H1 (cell line): ENCODE measurements around the gene KPNA4. TPM values are rescaled to one million over a fixed set of nuclear protein-coding genes. Genes with fewer than 3 reads are reported as not detected.
A peak's percentile ranks its signal among the peaks of the same experiment; 100 is the strongest.

ENCODE experiments used
- CTCF ChIA-PET: fragments of 300-600 bp; sonication (Branson Sonifier 250); formaldehyde crosslinking; loops from one replicate; lab custom pipeline; 2021; ENCODE audit not compliant: partially characterized antibody; lab: Charles Lee
- POLR2A ChIA-PET: fragments of 300-600 bp; sonication (Branson Sonifier 250); formaldehyde crosslinking; loops from one replicate; lab custom pipeline; 2021; ENCODE audit warnings: inconsistent platforms; ENCODE audit not compliant: partially characterized antibody; lab: Charles Lee
- DNase-seq, 2 experiments: peaks; one replicate each; pipeline versions ENCODE4 v3.0.0 to v3.0.0-alpha.2; 2010 to 2022; ENCODE audit warnings: low spot score in 2 of 2, low read depth in 1 of 2, mixed read lengths in 1 of 2
- FAIRE-seq: peaks from 2 replicates; lab custom pipeline; 2011; peaks lifted over from hg19 to GRCh38; lab: Jason Lieb, UNC
- H2AFZ ChIP-seq: 2 replicates; pipeline ENCODE4 v1.8.1; 2012; ENCODE audit warnings: low read length, inconsistent platforms
- H2AK5ac ChIP-seq: 2 replicates; pipeline ENCODE4 v1.6.1; 2013; ENCODE audit warnings: low read depth, low read length
- H2BK120ac ChIP-seq: replicated peaks from 2 replicates; pipeline ENCODE3; 2013; ENCODE audit warnings: low read depth, low read length, inconsistent platforms
- H2BK12ac ChIP-seq: 2 replicates; pipeline ENCODE4 v1.6.1; 2013; ENCODE audit warnings: low read depth, low read length
- H2BK15ac ChIP-seq: 2 replicates; pipeline ENCODE4 v1.6.1; 2013; ENCODE audit warnings: low read length
- H2BK20ac ChIP-seq: 2 replicates; pipeline ENCODE4 v1.6.1; 2013; ENCODE audit warnings: low read length
- H2BK5ac ChIP-seq: 2 replicates; pipeline ENCODE4 v1.6.1; 2013; ENCODE audit warnings: low read depth, low read length
- H3K14ac ChIP-seq: 2 replicates; pipeline ENCODE4 v1.6.1; 2013; ENCODE audit warnings: inconsistent platforms; ENCODE audit not compliant: insufficient read length
- H3K18ac ChIP-seq: 2 replicates; pipeline ENCODE4 v1.6.1; 2013; ENCODE audit warnings: low read length; ENCODE audit errors: extremely low read depth
- H3K23ac ChIP-seq: 2 replicates; pipeline ENCODE4 v1.6.1; 2013; ENCODE audit warnings: inconsistent platforms; ENCODE audit not compliant: insufficient read length
- H3K23me2 ChIP-seq: 2 replicates; pipeline ENCODE4 v1.6.1; 2013; ENCODE audit warnings: low read depth, low read length
- H3K27ac ChIP-seq: 2 replicates; pipeline ENCODE4 v1.6.1; 2011; ENCODE audit warnings: low read depth, low read length, inconsistent platforms
- H3K27me3 ChIP-seq, 4 experiments: replicated peaks in 1 of 4; 1 replicate in 1 of 4; 2 replicates in 3 of 4; pipeline versions ENCODE4 v1.6.1 to v1.8.1; 2011 to 2013; ENCODE audit warnings: low read length in 3 of 4, mild to moderate bottlenecking in 3 of 4, inconsistent platforms in 2 of 4, mixed read lengths in 2 of 4, moderate library complexity in 1 of 4; ENCODE audit not compliant: control insufficient read depth in 3 of 4, insufficient read depth in 3 of 4; ENCODE audit errors: extremely low read depth in 1 of 4
- H3K36me3 ChIP-seq, 4 experiments: 2 replicates each; pipeline versions ENCODE4 v1.6.1 to v1.8.1; 2011 to 2013; ENCODE audit warnings: mild to moderate bottlenecking in 4 of 4, low read length in 3 of 4, moderate library complexity in 2 of 4, control low read depth in 1 of 4, inconsistent platforms in 1 of 4; ENCODE audit not compliant: insufficient read depth in 4 of 4, control insufficient read depth in 2 of 4
- H3K4ac ChIP-seq: replicated peaks from 2 replicates; pipeline ENCODE3; 2013; ENCODE audit warnings: low read length, low read depth, mixed read lengths, inconsistent platforms; ENCODE audit not compliant: insufficient read length
- H3K4me1 ChIP-seq, 4 experiments: replicated peaks in 1 of 4; 1 replicate in 1 of 4; 2 replicates in 3 of 4; pipeline versions ENCODE4 v1.6.1 to v1.8.1; 2011 to 2013; ENCODE audit warnings: low read length in 3 of 4, inconsistent platforms in 2 of 4, mixed read lengths in 1 of 4; ENCODE audit not compliant: insufficient read depth in 4 of 4, control insufficient read depth in 3 of 4
- H3K4me2 ChIP-seq, 2 experiments: 2 replicates each; pipeline versions ENCODE4 v1.6.1 to v1.8.1; 2011 to 2013; ENCODE audit warnings: low read depth in 2 of 2, low read length in 2 of 2, control low read depth in 1 of 2, inconsistent platforms in 1 of 2, mild to moderate bottlenecking in 1 of 2; ENCODE audit not compliant: insufficient read depth in 1 of 2
- H3K4me3 ChIP-seq, 4 experiments: fragments of 200-600, 300-600 bp in 1 of 4; sonication (generic), shearing (Covaris generic), sonication (Bioruptor Twin) in 1 of 4; 2 replicates each; pipeline versions ENCODE4 v1.5.1 to v1.8.1; 2011 to 2016; ENCODE audit warnings: low read length in 4 of 4, low read depth in 3 of 4, control low read depth in 2 of 4, inconsistent platforms in 2 of 4, mild to moderate bottlenecking in 2 of 4, mixed read lengths in 1 of 4, moderate library complexity in 1 of 4; ENCODE audit not compliant: insufficient read depth in 2 of 4; ENCODE audit errors: extremely low read depth in 1 of 4
- H3K56ac ChIP-seq: replicated peaks from 2 replicates; pipeline ENCODE3; 2013; ENCODE audit warnings: low read depth, mild to moderate bottlenecking, mixed read lengths, low read length, inconsistent platforms; ENCODE audit not compliant: insufficient read length
- H3K79me1 ChIP-seq: 2 replicates; pipeline ENCODE4 v1.6.1; 2013; ENCODE audit warnings: low read depth, low read length, control low read depth
- H3K79me2 ChIP-seq, 2 experiments: 2 replicates each; pipeline versions ENCODE4 v1.6.1 to v1.8.1; 2012 to 2013; ENCODE audit warnings: low read length in 2 of 2, mild to moderate bottlenecking in 2 of 2, inconsistent platforms in 1 of 2; ENCODE audit not compliant: insufficient read depth in 2 of 2, control insufficient read depth in 1 of 2
- H3K9ac ChIP-seq, 4 experiments: replicated peaks in 1 of 4; 1 replicate in 1 of 4; 2 replicates in 3 of 4; pipeline versions ENCODE4 v1.6.1 to v1.8.1; 2011 to 2013; ENCODE audit warnings: low read depth in 3 of 4, low read length in 3 of 4, control low read depth in 2 of 4, mild to moderate bottlenecking in 2 of 4, moderate library complexity in 2 of 4, inconsistent platforms in 1 of 4; ENCODE audit errors: extremely low read depth in 1 of 4
- H3K9me3 ChIP-seq, 2 experiments: 2 replicates each; pipeline versions ENCODE4 v1.6.1 to v1.8.1; 2012 to 2013; ENCODE audit warnings: mild to moderate bottlenecking in 2 of 2, moderate library complexity in 2 of 2, control low read depth in 1 of 2, inconsistent platforms in 1 of 2, low read depth in 1 of 2, low read length in 1 of 2, mixed read lengths in 1 of 2; ENCODE audit not compliant: insufficient read depth in 2 of 2
- H4K20me1 ChIP-seq, 2 experiments: replicated peaks in 1 of 2; 2 replicates each; pipeline versions ENCODE3 to v1.8.1; 2011 to 2013; ENCODE audit warnings: inconsistent platforms in 2 of 2, low read length in 2 of 2, mild to moderate bottlenecking in 1 of 2; ENCODE audit not compliant: insufficient read depth in 2 of 2, control insufficient read depth in 1 of 2
- H4K5ac ChIP-seq: 2 replicates; pipeline ENCODE4 v1.6.1; 2013; ENCODE audit warnings: low read length, low read depth, mixed read lengths, inconsistent platforms; ENCODE audit not compliant: insufficient read length
- H4K8ac ChIP-seq: 2 replicates; pipeline ENCODE4 v1.8.0; 2013; ENCODE audit warnings: mild to moderate bottlenecking, moderate library complexity, low read length, inconsistent platforms; ENCODE audit not compliant: insufficient read depth; ENCODE audit errors: extremely low read depth
- H4K91ac ChIP-seq: replicated peaks from 2 replicates; pipeline ENCODE3; 2013; ENCODE audit warnings: low read length, mixed read lengths, inconsistent platforms; ENCODE audit not compliant: insufficient read length
- CBX5 ChIP-seq: fragments of 300-800, 300-1000 bp; sonication (generic); IDR thresholded peaks from 2 replicates; pipeline ENCODE4 v1.7.1; 2016; ENCODE audit warnings: antibody characterized with exemption, low read length, low read depth
- CREB1 ChIP-seq: IDR thresholded peaks from 2 replicates; pipeline ENCODE4 v1.6.1; 2012; ENCODE audit warnings: inconsistent platforms
- RNF2 ChIP-seq: fragments of 200-900, 300-1000 bp; sonication (generic); IDR thresholded peaks from 2 replicates; pipeline ENCODE4 v1.7.1; 2016; ENCODE audit warnings: borderline replicate concordance, low read depth, mild to moderate bottlenecking, antibody characterized with exemption, low read length; ENCODE audit not compliant: poor library complexity, severe bottlenecking; ENCODE audit errors: missing control alignments
- SRF ChIP-seq: IDR thresholded peaks from 2 replicates; pipeline ENCODE4 v1.6.1; 2011; ENCODE audit warnings: mild to moderate bottlenecking, low read depth, low read length, moderate library complexity
- TCF12 ChIP-seq: IDR thresholded peaks from 2 replicates; pipeline ENCODE4 v1.6.1; 2011; ENCODE audit warnings: low read depth, mild to moderate bottlenecking, low read length
- whole genome bisulfite sequencing, 2 experiments: shearing (Covaris generic) in 1 of 2; methylation state at CpG; one replicate each; pipeline versions ENCODE4 v1.1.6 to v1.1.7; 2013 to 2015; ENCODE audit warnings: low lambda C conversion rate in 2 of 2, mixed read lengths in 2 of 2, inconsistent platforms in 1 of 2, low coverage in 1 of 2, missing lambda C conversion rate in 1 of 2; ENCODE audit not compliant: insufficient replicate concordance in 2 of 2, insufficient coverage in 1 of 2, insufficient read length in 1 of 2; ENCODE audit errors: extremely low coverage in 1 of 2, missing lambda C conversion rate in 1 of 2; 5-methylcytosine and 5-hydroxymethylcytosine counted together
- polyA plus RNA-seq, 7 experiments: library from polyadenylated mRNA; depleted of rRNA in 3 of 7; stranded (reverse) in 5 of 7; unstranded in 2 of 7; fragments of >200 nt in 5 of 7; fragments of 200-250 nt in 2 of 7; gene quantifications; 1 replicate in 5 of 7; 2 replicates in 1 of 7; 4 replicates in 1 of 7; pipeline versions ENCODE4 v1.2.1 to v1.2.3, GENCODE V29; 2011 to 2013; ENCODE audit warnings: missing spikeins in 2 of 7, mixed read lengths in 2 of 7
- total RNA-seq: library from RNA; stranded (reverse); fragmentation: NEBNext Ultra II Directional; extraction: Animal tissue kit (Norgen Biotek cat#: 25700); gene quantifications from 2 replicates; pipeline ENCODE4 v1.2.1, GENCODE V29; 2021
- TF ChIP-seq, protein P1 (sequence below): IDR thresholded peaks from 2 replicates; pipeline ENCODE4 v1.6.1; 2011; ENCODE audit warnings: low read depth, mild to moderate bottlenecking, low read length; ENCODE audit not compliant: insufficient read depth
- TF ChIP-seq, protein P2 (sequence below): IDR thresholded peaks from 2 replicates; pipeline ENCODE4 v1.6.1; 2011; ENCODE audit warnings: low read length, improper control_type of control experiment
- TF ChIP-seq, protein P3 (sequence below): IDR thresholded peaks from 2 replicates; pipeline ENCODE4 v1.6.1; 2012; ENCODE audit warnings: inconsistent platforms
- TF ChIP-seq, protein P4 (sequence below): IDR thresholded peaks from 2 replicates; pipeline ENCODE4 v1.6.1; 2012; ENCODE audit warnings: low read length, inconsistent platforms

KPNA4 gene
- total and polyA plus RNA-seq, 2 of the 8 experiments (the other 6 are each of a cell fraction or from before 2014, with no cell fraction given) = 13.2 to 81.9 TPM

DNA sequence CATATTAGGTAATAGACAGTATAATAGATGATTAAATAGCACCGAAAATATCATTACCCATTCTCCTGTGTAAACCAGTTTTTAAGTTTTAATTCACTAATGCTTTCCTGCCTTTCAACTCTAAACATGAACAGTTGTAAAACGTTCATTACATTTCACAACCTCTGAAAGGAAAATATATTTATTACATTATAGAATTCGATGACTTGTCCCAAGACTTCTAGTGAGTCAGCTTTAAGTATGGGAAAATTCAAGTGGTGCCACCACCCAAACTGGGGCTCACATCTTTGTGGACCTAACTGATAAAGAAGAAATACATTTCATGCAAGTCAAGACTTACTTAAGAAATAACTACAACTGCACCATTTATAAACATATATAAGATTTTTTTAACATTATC is 117.8 kb downstream of the KPNA4 start:
- H4K91ac ChIP-seq = no peak overlapping the region
- H2BK5ac ChIP-seq = no peak overlapping the region
- POLR2A ChIA-PET = interaction anchor here (4.7 kb wide), 1 partner anchor 11 kb away, joined by 70 read pairs; no protein-coding TSS in a partner anchor
- no peaks in the 10 kb centered on the region for H3K27me3 ChIP-seq
- H3K4me2 ChIP-seq = peak overlapping the region; percentile 77 to 86; a peak in 3 of 4 replicates
- no peaks in the 10 kb centered on the region; the same call in 1 of the 2 replicates for H3K79me1 ChIP-seq
- no peak overlapping the region for H4K5ac ChIP-seq
- CTCF ChIA-PET = interaction anchor here (1.2 to 1.4 kb wide), 2 partner anchors 12 to 33 kb away, joined by 4 read pairs; no protein-coding TSS in a partner anchor
- peaks cover 0 to 49% (median 12%) of the 10 kb centered on the region in 4 experiments; a peak in 4 of 8 replicates for H3K36me3 ChIP-seq
- no peak overlapping the region for H3K18ac ChIP-seq
- no peak overlapping the region for H2BK15ac ChIP-seq
- H4K8ac ChIP-seq = no peak overlapping the region
- H2BK120ac ChIP-seq = no peak overlapping the region
- no peak overlapping the region for H2AFZ ChIP-seq
- H3K27ac ChIP-seq = no peak overlapping the region
- no peaks in the 10 kb centered on the region for H4K20me1 ChIP-seq
- H3K4me1 ChIP-seq = peaks cover 0 to 5% (median 0%) of the 10 kb centered on the region in 4 experiments; a peak in 3 of 7 replicates
- FAIRE-seq = no peak
- H2BK20ac ChIP-seq = no peak overlapping the region
- H3K23me2 ChIP-seq = peaks cover 6% of the 10 kb centered on the region
- H3K23ac ChIP-seq = no peak overlapping the region
- no peak overlapping the region for H3K9ac ChIP-seq
- 76% methylated on average over 3 of the region's 3 CpGs; no CpG with 5 or more reads in 1 of the 2 experiments for WGBS, 2 experiments
- DNase-seq = no peak
- H2AK5ac ChIP-seq = no peak overlapping the region
- no peak overlapping the region for H3K56ac ChIP-seq
- no peak overlapping the region for H3K4ac ChIP-seq
- peaks cover 0 to 2% of the 10 kb centered on the region in 2 experiments; a peak in 3 of 4 replicates for H3K9me3 ChIP-seq
- H3K79me2 ChIP-seq = peaks cover 35 to 66% of the 10 kb centered on the region in 2 experiments
- H3K14ac ChIP-seq = no peak overlapping the region
- no peak overlapping the region for H2BK12ac ChIP-seq
- H3K4me3 ChIP-seq = peak overlapping the region; percentile 7 to 92 (median 11); a peak in 5 of 8 replicates
- TF ChIP-seq, protein P1, sequence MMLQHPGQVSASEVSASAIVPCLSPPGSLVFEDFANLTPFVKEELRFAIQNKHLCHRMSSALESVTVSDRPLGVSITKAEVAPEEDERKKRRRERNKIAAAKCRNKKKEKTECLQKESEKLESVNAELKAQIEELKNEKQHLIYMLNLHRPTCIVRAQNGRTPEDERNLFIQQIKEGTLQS = no peak
- TF ChIP-seq, protein P2, sequence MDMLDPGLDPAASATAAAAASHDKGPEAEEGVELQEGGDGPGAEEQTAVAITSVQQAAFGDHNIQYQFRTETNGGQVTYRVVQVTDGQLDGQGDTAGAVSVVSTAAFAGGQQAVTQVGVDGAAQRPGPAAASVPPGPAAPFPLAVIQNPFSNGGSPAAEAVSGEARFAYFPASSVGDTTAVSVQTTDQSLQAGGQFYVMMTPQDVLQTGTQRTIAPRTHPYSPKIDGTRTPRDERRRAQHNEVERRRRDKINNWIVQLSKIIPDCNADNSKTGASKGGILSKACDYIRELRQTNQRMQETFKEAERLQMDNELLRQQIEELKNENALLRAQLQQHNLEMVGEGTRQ = no peak
- TF ChIP-seq TCF12 (no peak), CREB1 (no peak), CBX5 (no peak), SRF (no peak), RNF2 (no peak)
- TF ChIP-seq, protein P3, sequence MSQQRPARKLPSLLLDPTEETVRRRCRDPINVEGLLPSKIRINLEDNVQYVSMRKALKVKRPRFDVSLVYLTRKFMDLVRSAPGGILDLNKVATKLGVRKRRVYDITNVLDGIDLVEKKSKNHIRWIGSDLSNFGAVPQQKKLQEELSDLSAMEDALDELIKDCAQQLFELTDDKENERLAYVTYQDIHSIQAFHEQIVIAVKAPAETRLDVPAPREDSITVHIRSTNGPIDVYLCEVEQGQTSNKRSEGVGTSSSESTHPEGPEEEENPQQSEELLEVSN = no peak
- TF ChIP-seq, protein P4, sequence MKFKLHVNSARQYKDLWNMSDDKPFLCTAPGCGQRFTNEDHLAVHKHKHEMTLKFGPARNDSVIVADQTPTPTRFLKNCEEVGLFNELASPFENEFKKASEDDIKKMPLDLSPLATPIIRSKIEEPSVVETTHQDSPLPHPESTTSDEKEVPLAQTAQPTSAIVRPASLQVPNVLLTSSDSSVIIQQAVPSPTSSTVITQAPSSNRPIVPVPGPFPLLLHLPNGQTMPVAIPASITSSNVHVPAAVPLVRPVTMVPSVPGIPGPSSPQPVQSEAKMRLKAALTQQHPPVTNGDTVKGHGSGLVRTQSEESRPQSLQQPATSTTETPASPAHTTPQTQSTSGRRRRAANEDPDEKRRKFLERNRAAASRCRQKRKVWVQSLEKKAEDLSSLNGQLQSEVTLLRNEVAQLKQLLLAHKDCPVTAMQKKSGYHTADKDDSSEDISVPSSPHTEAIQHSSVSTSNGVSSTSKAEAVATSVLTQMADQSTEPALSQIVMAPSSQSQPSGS = no peak
